Putamen (tissue), 1 donor: ENCODE measurements around the gene DPEP2.
"Not testable (repeated sequence)": the region's sequence is repeated elsewhere in the genome, so short reads cannot be mapped to it uniquely, and the experiment has no call there.

ENCODE experiments used
- DNase-seq: peaks from one replicate; pipeline ENCODE4 v3.0.0-alpha.2; 2016; ENCODE audit warnings: low spot score

DPEP2 gene

GRCh38 chr16:67954421-67955196 is 44.7 kb downstream of the DPEP2 start:
- no peak for DNase-seq

- no peak for DNase-seq
Measured at GRCh38 chr16:67953641-67954375, 45.5 kb downstream of the DPEP2 start.

DNA sequence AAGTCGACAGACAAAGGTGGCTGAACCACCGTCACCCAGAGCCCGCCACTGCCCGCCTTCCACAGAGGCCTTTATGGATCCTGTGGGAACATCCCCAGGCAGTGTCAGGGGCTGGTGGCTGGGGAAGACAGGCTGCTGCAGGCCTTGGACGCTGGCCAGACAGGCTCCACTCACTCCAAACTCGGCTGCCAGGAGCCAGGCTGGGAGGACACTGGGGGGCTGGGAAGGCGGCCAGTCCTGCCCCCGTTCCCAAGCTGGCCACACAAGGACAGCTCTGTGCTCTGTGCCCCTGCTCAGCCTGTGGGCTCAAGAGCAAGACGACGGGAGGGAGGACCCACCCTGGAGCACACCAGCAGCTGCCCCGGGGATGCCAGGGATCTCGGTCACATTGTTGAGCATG is 47.8 kb downstream of the DPEP2 start:
- DNase-seq, result peak; percentile 92

DNA sequence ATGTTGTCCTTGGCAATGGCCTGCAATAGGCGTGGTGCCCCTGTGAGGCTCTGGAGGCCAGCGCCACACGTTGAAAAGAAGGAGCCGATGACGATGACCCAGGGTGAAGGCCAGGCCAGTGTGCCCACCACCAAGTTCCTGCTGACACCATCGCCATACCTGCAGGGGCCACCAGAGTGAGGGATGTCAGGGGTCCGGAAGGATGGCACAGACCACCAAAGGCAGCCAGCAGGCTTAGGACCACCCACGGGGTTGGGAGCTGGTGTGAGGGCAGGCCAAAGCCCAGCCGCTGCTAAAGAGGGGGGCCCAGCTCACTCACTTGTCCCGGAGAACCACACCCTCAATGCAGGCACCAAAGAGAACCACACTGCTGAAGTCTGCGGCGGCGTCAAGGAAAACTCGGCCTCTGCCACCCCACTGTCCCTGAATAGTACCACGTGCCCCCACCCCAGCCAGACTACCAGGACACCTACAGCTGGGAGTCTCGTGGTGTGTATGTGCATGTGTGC is 48.9 kb downstream of the DPEP2 start:
- no peak for DNase-seq

DNA sequence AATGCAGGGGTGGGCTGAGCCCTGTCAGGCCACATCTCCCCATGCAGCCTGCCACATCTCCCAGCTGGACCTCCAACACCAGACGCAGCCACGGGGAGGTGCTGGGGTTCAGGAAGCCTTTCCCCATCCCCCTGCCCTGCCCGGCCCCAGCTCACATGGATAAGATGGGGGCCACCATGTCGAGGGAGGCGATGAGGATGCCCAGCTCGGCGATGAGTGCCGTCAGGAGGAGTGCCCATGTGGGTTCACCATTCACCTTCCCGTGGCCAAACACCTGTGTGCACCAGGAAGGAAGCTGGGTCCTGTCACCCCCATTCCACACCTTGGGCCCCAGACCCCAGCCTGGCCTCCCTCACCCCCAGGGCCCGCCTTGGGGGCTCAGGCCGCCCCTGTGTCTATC is 49.6 kb downstream of the DPEP2 start:
- no peak for DNase-seq

DNA sequence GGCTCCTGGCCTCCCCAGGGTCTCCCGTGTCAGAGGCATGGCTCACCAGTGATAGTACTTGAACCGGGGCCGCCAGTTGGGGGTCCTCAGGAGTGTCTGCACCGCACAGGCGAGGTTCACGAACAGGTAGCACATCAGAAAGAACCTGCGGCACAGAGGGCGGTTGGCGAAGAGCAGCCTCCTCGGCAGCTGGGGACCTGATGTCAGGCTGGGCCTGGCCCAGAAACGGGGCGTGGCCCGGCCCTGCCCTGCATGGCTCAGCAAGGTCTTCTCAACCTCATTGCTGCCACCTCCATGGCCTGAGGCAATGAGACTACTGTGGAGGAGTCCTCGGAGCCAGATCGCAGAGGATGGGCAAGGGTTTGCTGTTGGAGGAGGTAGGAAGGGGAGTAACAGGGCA is 51.3 kb downstream of the DPEP2 start:
- no peak for DNase-seq

DNA sequence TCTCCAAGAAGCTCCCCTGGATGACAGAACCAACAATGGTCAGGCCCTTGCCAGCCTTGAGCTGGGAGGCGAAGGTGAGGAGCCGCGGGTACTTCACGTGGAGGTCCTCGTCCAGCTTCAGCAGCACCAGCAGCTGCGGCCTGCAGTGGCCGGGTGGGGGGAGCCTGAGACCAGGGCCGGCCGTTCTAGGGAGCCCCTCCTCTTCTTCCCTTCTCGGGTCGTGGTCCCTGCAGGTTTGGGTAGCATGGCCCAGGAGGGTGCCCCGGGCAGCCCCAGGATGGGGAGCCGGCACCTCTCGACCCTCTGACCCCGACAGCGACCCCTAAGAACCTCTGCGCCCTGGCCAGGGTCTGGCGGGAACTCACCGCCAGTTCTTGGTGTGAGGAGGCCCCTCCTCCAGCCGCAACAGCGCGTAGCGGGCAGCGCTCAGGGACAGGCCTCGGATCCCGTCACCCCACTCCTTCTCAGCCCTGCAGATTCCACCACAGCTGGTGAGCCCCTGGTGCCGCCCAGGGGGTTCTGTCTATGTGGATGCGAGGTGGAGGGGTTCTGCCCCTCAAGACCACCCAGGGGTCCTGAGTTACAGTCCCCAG is 52.2 kb downstream of the DPEP2 start:
- DNase-seq, result no peak

DNA sequence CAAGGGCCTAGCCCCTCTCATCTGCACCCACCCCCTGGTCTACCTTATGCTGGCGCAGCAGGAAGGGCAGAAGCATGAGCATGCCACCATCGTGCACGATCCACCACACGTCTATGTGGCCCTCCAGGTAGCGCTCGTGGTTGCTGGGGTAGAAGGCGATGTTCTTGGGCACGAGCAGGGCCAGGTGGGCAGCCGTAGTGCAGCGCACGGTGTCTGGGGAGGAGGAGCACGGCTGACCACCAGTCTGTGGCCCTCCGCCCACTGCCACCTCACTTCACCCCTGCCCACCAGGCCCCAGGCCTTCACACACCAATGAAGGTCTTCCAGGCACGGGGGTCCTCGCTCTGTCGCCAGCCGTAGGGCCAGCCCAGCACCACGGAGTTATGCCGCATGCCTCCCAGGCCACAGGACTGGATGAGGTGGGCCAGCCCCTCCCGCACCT is 53.1 kb downstream of the DPEP2 start:
- no peak for DNase-seq

GRCh38 chr16:67945392-67945933 is 53.8 kb downstream of the DPEP2 start:
- no peak for DNase-seq

DNA sequence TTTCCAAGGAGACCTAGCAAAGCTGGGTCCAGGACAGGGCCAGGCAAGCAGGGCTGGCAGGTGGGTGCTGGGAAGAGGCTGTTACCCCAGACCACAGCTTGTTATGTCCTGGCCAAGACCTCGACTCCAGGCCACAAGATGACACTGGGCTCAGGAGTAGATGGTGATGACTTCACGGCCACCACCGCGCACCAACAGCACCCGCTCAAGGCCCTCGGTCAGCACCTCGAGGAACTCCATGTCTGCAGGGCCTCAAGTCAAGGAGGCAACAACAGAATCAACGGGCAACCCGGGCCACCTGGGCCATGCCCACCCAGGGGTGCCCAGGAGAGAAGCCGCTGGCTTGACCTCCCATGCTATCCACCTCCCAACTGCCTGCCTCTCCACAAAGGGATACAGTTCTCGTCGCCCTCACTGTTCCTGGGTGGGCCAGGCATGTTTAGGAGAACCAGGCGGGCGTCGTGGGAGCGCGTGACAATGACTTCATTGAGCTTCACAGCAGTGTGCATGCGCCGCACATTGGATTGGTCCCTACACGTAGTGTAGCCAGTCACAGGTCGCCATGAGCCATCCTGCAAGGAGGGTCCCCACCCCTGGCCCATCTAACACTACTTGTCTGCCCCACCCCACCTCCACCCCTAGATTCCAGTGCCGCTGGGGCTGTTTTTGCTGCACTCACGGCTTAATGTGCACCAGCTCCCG is 54.4 kb downstream of the DPEP2 start:
- DNase-seq, result no peak

- peak; percentile 85 for DNase-seq
Measured at GRCh38 chr16:67943619-67944504, 55.4 kb downstream of the DPEP2 start, which contains the start of gene LCAT. Gene LCAT, minus strand, starts transcription at chr16:67944120. Its CDS starts 19 bp downstream, at chr16:67944101.

DNA sequence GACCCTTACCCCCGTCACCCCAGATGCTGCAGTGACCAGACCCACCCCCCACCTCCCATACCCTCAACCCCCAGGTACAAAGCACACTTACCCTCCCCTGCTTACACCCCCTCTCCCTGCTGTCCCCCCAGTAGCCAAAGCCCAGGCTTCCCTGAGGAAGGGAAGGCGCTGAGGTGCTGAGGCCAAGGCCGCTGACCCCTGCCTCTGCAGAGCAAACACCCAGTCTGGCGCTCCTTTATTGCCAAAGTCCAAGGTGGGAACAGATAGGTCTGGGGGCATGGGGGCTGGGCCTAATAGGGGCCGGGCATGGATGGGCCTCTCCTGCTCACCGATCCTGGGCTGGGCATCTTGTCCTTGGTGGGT is 56.0 kb downstream of the DPEP2 start:
- no peak for DNase-seq

- DNase-seq, result no peak
Measured at GRCh38 chr16:67942510-67943255, 56.6 kb downstream of the DPEP2 start.

GRCh38 chr16:67942200-67942509 is 57.1 kb downstream of the DPEP2 start:
- DNase-seq, result no peak

GRCh38 chr16:67941469-67942199 is 57.6 kb downstream of the DPEP2 start:
- DNase-seq, result no peak

GRCh38 chr16:67940446-67941089 is 58.7 kb downstream of the DPEP2 start:
- DNase-seq, result no peak

DNA sequence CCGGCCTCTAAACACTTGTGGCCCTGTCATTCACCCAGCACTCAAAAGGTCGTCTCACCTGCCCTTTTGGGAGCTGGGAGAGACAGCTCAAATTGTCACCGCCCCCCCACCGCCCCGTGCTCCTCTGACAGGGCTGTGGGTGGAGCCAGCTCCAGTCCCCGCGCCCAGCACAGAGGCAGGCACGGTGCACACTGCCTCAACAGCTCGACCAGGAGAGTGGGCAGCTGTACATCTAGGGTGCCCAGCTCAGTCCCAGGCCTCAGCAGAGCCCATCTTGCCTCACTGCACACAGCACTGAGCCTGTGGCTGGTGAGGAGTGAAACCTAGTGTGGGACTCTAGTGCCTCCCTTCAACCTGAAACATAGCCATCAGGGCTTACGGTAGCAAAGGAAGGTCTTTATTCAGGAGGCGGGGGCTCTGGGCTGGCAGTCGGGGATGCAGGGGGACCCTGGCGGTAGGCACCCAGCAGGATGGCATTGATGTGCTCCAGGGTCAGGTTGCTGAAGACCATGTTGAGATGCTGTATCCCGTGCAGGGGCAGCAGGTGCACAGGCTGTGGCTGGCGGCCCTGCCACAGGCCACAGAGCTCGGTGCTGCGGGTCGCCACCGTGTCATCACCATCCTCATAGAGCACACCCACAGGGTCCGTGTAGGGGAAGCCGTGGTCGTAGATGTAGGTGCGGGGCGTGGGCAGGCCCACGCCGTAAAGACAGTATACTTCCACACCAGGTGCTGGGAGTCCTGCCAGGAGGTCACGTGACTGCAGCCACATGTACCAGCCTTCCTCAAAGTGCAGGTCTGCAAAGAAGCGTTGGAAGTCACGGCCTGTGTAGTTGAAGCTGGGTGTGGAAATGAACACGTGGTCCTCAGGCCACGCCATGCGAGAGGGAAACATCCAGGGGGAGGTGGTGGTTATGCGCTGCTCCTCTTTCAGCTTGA is 59.5 kb downstream of the DPEP2 start:
- no peak for DNase-seq

DNA sequence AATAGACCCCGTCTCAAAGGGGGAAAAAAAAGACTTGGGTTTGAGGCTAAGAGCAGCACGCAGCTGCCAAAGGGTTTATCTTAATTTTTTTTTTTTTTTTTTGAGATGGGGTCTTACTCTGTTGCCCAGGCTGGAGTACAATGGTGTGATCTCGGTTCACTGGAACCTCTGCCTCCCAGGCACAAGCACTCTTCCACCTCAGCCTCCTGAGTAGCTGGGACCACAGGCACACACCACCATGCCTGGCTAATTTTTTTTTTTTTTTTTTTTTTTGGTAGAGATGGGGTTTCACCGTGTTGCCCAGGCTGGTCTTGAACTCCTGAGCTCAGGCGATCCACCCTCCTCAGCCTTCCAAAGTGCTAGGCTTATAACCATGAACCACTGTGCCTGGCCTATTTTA is 61.6 kb downstream of the DPEP2 start:
- DNase-seq, result not testable (repeated sequence)
